Heart left ventricle (tissue), 16 donors: ENCODE data around the gene C18orf32. TPM values are rescaled to one million over a fixed set of nuclear protein-coding genes. Genes with fewer than 3 reads are reported as not detected.
A peak's percentile ranks its signal among the peaks of the same experiment; 100 is the strongest.

Experiments used
- ATAC-seq, 4 donors: fragments of 200-7000 bp; cut with Tn5 transposase; one replicate each; pipeline ENCODE4 v1.9.1; 2020 to 2022; ENCODE audit warnings: moderate library complexity in 4 of 4, mild to moderate bottlenecking in 3 of 4, moderate number of reproducible peaks in 1 of 4
- DNase-seq, 5 donors: peaks; one replicate each; pipeline ENCODE4 v3.0.0-alpha.2; 2020
- H3K27ac ChIP-seq, 12 donors: fragments of 200-600 bp; sonication (generic) in 4 of 12; one replicate each; pipeline versions ENCODE4 v1.5.0 to v1.8.0; 2016 to 2022; ENCODE audit warnings: mild to moderate bottlenecking in 2 of 12
- H3K27me3 ChIP-seq, 9 donors: fragments of 200-600 bp; sonication (generic) in 2 of 9; one replicate each; pipeline versions ENCODE4 v1.5.1 to v1.8.0; 2016 to 2022; ENCODE audit warnings: mild to moderate bottlenecking in 3 of 9
- H3K36me3 ChIP-seq, 9 donors: fragments of 200-600 bp; sonication (generic) in 2 of 9; one replicate each; pipeline versions ENCODE4 v1.5.0 to v1.8.0; 2018 to 2022; ENCODE audit warnings: mild to moderate bottlenecking in 2 of 9
- H3K4me1 ChIP-seq, 12 donors: fragments of 200-600 bp; sonication (generic) in 4 of 12; one replicate each; pipeline versions ENCODE4 v1.5.0 to v1.8.0; 2016 to 2022; ENCODE audit warnings: mild to moderate bottlenecking in 3 of 12
- H3K4me3 ChIP-seq, 12 donors: fragments of 200-600 bp; sonication (generic) in 4 of 12; one replicate each; pipeline versions ENCODE4 v1.5.0 to v1.8.0; 2017 to 2022; ENCODE audit warnings: mild to moderate bottlenecking in 9 of 12, moderate library complexity in 4 of 12
- H3K9me3 ChIP-seq, 12 donors: fragments of 200-600 bp; sonication (generic) in 4 of 12; one replicate each; pipeline versions ENCODE4 v1.5.0 to v1.8.0; 2016 to 2022; ENCODE audit warnings: mild to moderate bottlenecking in 1 of 12
- CTCF ChIP-seq, 12 donors: fragments of 200-600 bp; sonication (generic) in 4 of 12; IDR thresholded peaks; one replicate each; pipeline versions ENCODE4 v1.5.0 to v1.8.0; 2018 to 2022; ENCODE audit warnings: antibody characterized with exemption in 12 of 12, mild to moderate bottlenecking in 5 of 12
- POLR2A ChIP-seq, 2 donors: fragments of 450-650 bp; IDR thresholded peaks; one replicate each; pipeline ENCODE4 v1.6.1; 2017; ENCODE audit warnings: antibody characterized with exemption in 2 of 2, mild to moderate bottlenecking in 2 of 2, moderate library complexity in 2 of 2
- WGBS, 4 donors: extraction: QIAGEN DNeasy Blood & Tissue Kit in 2 of 4; methylation state at CpG; one replicate each; pipeline versions ENCODE4 v1.1.5 to v1.1.7; 2013 to 2018; 5-methylcytosine and 5-hydroxymethylcytosine counted together
- intact Hi-C, 10 donors: fragments of 100-400 bp; cut with DNase I; formaldehyde crosslinking; loops; one replicate each; pipeline versions ENCODE4 v1.11.1 to v1.14.2; 2022
- polyA plus RNA-seq, 2 donors: library from polyadenylated mRNA; stranded (reverse); fragments of 200-250 nt; gene quantifications; one replicate each; pipeline ENCODE4 v1.2.3, GENCODE V29; 2013
- total RNA-seq, 9 donors: library from RNA; depleted of rRNA in 2 of 9; stranded (reverse); fragments of >200 nt in 2 of 9; fragmentation: NEBNext Ultra II Directional in 3 of 9; extraction: Animal tissue kit (Norgen Biotek cat#: 25700) in 3 of 9; gene quantifications; one replicate each; pipeline versions ENCODE4 v1.1.0 to v1.2.4, GENCODE V29; 2016 to 2023
- donor health status: ischemic (EF 13 %, LVEDD 7.1; RV severe dilation, severe dysfunction).
- donor health status: healthy with polysubstance abuse.
- donor health status: DM: no; HTN: yes; CAD: no.
- donor health status: DM: no; HTN: no; CAD: no.
- donor health status: ischemic (EF 25% LVEDD 6.9; RV normal size, moderate dysfunction).
- donor health status: ischemic (EF 25% LVEDD 5.7; RV mildly dilated, moderate dysfunction).
- donor health status: healthy.
- donor health status: DM: yes; HTN: yes; CAD: no.
- donor health status: ischemic (EF 35%, LVEDD 5.7; RV mildly dilated, moderate dysfunction).
- donor health status: nonischemic (EF 11% LVEDD 7.7; RV severe dilation, severe dysfunction).
- donor health status: DM: yes; HTN: yes; CAD: no.
- donor health status: PGD.
- donor health status: ischemic (EF 29% LVEDD 5.4; RV normal size, mild dysfunction).
- donor health status: nonischemic (EF 23%, LVEDD 6.1; RV moderate dilation, normal function).

The C18orf32 gene
- total and polyA plus RNA-seq, 11 donors: 17.6 to 68.8 (median 41.8) TPM

- 64 to 68% (median 66%) methylated on average over 4 of the region's 4 CpGs for WGBS, 4 donors
- Histone ChIP-seq H3K27me3 (no peaks in the 10 kb centered on the region), H3K9me3 (no peaks in the 10 kb centered on the region), H3K4me3 (peak overlapping the region in 2 of 12 donors; percentile 11 to 88), H3K27ac (peak overlapping the region in 1 of 12 donors; percentile 95), H3K4me1 (peaks cover 5 to 56% (median 25%) of the 10 kb centered on the region in 12 donors), H3K36me3 (peaks cover 3 to 42% (median 37%) of the 10 kb centered on the region in 9 donors)
- no peak for ATAC-seq
- intact Hi-C loops: loop anchor here in 4 of 10 donors (5.0 to 10.0 kb wide), 4 partner anchors 324 to 816 kb away; partner anchors contain the start of genes CXXC1 (in 2 of the 4), MBD1 (in 2 of the 4) and ACAA2 (in 1 of the 4)
- DNase-seq: no peak
- TF ChIP-seq CTCF (IDR thresholded peaks at IDR 0.05) (no peak), POLR2A (IDR thresholded peaks at IDR 0.05) (no peak)
Observed at GRCh38 chr18:49490246-49490762, 3.3 kb upstream of the C18orf32 start.

GRCh38 chr18:49487711-49488310 lies 777 bp upstream of the C18orf32 start:
- ATAC-seq (no peak), DNase-seq (no peak)
- Histone ChIP-seq H3K9me3 (no peaks in the 10 kb centered on the region), H3K36me3 (peaks cover 3 to 53% (median 47%) of the 10 kb centered on the region in 9 donors), H3K4me3 (peak overlapping the region in 11 of 12 donors; percentile 68 to 95 (median 92)), H3K4me1 (peaks cover 5 to 65% (median 28%) of the 10 kb centered on the region in 12 donors), H3K27ac (peak overlapping the region; percentile 88 to 98 (median 97)), H3K27me3 (no peaks in the 10 kb centered on the region)
- whole genome bisulfite sequencing, 4 donors: 77 to 82% (median 81%) methylated on average over 8 of the region's 8 CpGs
- TF ChIP-seq CTCF (IDR thresholded peaks at IDR 0.05) (no peak), POLR2A (IDR thresholded peaks at IDR 0.05) (no peak)
- intact Hi-C loops: no loop called here

- ATAC-seq (peak in 3 of 4 donors; percentile 14 to 46 (median 23)), DNase-seq (no peak)
- intact Hi-C loops: no loop called here
- H3K27ac ChIP-seq: peak overlapping the region; percentile 88 to 98 (median 97)
- no peaks in the 10 kb centered on the region for H3K9me3 ChIP-seq
- no peaks in the 10 kb centered on the region for H3K27me3 ChIP-seq
- peaks cover 4 to 62% (median 28%) of the 10 kb centered on the region in 12 donors for H3K4me1 ChIP-seq
- peaks cover 3 to 66% (median 60%) of the 10 kb centered on the region in 9 donors for H3K36me3 ChIP-seq
- WGBS, 4 donors: 2 to 3% (median 2%) methylated on average over 10 of the region's 10 CpGs
- no peak for TF ChIP-seq CTCF (IDR thresholded peaks at IDR 0.05)
- TF ChIP-seq POLR2A (IDR thresholded peaks at IDR 0.05): no peak
- peak overlapping the region; percentile 68 to 95 (median 88) for H3K4me3 ChIP-seq
Observed at GRCh38 chr18:49486606-49486952, 455 bp downstream of the C18orf32 start.

DNA sequence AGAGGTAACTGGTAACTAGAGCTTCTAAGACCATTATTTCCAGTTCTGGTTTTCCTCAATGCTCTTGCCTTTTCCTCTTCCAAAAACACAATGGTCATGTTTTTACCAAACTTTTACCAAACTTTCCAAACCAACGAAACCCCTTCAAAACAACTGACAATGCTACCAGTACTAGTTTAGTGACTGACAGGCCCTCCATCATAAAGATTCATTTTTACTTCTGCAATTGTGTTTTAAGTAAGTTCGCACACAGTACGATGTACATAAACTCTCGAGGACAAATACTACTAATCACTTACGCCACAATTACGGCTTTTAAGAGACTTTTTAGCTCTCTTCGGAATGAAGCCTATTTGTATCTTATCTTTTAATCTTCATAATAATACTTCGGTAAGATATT lies 900 bp downstream of the C18orf32 start:
- no peaks in the 10 kb centered on the region for H3K27me3 ChIP-seq
- H3K27ac ChIP-seq: peak overlapping the region in 11 of 12 donors; percentile 88 to 98 (median 97)
- TF ChIP-seq CTCF (IDR thresholded peaks at IDR 0.05) (no peak), POLR2A (IDR thresholded peaks at IDR 0.05) (no peak)
- DNase-seq (no peak), ATAC-seq (no peak)
- intact Hi-C loops: no loop called here
- peaks cover 3 to 68% (median 61%) of the 10 kb centered on the region in 9 donors for H3K36me3 ChIP-seq
- 36 to 39% (median 37%) methylated on average over 8 of the region's 8 CpGs for WGBS, 4 donors
- peak overlapping the region; percentile 68 to 95 (median 88) for H3K4me3 ChIP-seq
- H3K9me3 ChIP-seq: no peaks in the 10 kb centered on the region
- peaks cover 2 to 58% (median 23%) of the 10 kb centered on the region in 12 donors for H3K4me1 ChIP-seq
